NCI-H460 (cell line): ENCODE data around the gene BABAM1. TPM values are rescaled to one million over a fixed set of nuclear protein-coding genes. Genes with fewer than 3 reads are reported as not detected.

Experiments used
- DNase-seq: peaks from one replicate; pipeline ENCODE4 v3.0.0-alpha.2; 2016; ENCODE audit warnings: low read depth; ENCODE audit errors: extremely low read depth
- total RNA-seq: library from RNA; depleted of rRNA; stranded (reverse); fragments of >200 nt; shearing (Covaris generic); gene quantifications from 2 replicates; pipeline ENCODE4 v1.2.3, GENCODE V29; 2014

The BABAM1 gene
- total RNA-seq, 1 experiment from 2014 or later, result 74.3 TPM

DNA sequence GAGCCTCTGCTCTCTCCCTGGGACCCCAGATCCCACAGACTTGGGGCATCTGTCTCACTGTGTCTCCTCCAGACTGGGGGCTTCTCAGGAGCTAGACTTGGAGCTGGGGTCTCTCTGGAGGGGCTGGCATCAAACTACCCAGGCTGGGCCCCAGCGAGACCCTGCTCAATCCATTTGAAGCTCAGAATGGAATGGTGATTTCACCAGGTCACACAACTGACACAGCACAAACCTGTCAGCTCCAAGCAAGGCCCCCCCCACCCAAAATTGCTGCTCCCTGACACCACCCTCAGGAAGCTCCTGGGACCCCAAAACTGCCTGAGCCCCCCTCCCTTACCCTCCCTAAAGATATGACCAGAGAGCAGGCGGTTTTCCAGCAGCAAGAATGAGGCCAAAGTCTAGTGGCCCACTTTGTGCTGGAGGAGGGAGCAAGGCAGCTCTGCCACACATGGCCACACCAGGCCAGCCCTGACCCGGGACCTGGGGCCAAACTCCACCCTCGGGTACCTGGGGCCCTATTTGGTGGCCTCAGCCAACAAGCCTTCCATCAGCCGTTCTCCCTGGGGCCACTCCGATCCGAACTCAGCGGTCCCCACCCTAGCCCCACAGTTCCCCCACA, 23.9 kb upstream of the BABAM1 start:
- DNase-seq, result no peak

DNA sequence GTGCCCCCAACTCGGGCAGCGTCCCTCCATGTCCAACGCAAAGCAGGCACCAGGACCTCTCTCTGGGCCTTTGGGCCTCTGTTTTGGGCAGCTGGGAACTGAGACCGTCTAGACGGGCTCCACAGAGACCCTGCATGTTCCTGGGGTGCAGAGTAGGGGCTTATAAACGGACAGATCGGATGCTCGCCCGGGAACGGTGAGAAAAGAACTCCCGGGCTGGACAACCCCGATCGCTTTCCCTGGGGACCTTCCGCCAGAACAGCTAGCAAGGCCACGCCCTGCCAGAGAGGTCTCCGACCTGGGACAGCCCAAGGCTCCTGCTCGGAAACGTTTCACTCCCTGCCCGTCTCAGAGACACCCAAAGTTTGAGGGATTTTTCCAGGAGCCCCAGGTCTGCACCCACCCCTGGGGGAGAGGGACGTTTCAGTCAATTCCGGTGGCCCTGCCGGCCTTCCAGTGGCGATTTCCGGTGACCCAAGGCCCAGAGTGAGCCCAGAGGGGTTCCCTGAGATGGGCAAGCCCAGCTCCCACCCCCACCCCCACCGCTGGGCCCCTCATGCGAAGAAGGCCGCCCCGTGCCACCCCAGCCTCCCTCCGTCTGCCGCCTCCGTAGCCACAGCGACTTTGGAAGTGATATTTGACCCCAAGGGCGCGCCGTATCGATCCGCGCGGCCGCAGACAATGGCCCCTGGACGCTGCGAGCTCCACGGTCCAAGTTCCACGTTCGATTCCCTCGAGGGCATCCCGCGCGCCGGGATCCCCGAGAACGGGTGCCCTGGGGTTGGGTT, 23.2 kb upstream of the BABAM1 start:
- DNase-seq, result no peak

DNA sequence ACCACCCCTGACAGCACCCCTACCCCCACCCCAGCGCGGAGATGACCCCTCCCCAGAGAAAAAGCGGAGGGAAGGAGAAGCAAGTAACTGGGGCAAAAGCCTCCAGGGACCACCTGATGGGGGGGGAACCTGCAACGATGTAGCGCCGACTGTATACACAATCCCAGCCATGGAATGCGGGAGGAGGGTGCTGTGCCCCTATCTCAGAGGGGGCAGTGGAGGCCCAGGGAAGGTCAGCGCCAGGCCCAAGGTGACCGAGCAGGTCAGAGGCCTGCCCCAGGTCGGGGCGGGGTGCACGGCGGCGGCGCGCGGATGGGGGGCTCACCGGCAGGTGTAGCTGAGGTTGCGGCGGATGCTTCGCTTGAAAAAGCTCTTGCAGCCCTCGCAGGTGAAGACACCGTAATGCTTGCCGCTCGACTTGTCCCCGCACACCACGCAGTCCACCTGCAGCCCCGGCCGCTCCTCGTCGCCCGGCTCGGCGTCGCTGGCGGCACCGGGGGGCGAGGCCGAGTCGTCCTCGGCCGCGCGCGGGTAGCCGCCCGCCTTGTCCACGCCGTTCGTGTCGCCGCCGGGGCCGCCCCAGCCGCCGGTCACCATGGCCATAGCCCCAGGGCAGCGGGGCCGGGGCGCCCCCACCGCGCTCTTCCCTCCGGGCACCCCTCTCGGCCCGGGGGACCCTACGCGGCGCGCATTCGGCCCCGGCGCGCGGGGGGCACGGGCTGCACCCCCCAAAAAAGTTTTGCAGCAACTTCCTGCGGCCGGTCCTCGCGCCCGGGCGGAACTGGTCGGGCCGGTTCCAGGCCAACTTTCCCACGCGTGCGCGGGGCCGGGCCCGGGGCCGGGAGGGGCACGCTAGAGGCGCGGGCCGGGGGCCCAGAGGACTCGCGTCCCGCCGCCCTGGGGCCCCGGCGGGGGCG, 22.4 kb upstream of the BABAM1 start:
- DNase-seq, result no peak

DNA sequence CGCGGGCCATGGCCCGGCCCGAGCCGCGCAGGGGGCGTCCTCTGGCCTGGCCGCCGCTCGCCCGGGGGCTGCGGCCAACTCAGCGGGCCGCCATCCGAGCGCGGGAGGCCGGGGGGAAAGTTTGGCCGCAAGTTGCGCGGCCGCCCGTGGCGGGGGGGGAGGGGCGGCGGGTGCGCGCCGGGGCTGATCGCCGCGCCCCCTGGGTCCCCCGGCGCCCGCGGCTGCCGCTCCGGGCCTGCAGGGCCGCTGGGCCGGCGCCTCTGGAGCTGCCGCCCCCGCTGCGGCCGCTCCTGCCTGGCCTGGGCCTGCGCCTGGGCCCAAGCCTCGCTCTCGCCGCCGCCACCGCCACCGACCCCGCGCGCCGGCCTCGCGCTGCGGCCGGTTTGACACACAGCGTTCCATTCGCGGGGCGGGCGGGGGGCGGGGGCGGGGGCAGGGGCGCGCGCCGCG, 21.7 kb upstream of the BABAM1 start, which contains the start of gene NR2F6:
Gene NR2F6, minus strand, starts transcription at position 385 of the 450 bp plus-strand sequence. CDS start 699 bp downstream, outside the sequence.
- no peak for DNase-seq

- no peak for DNase-seq
Observed at GRCh38 chr19:17246681-17247425, 20.4 kb upstream of the BABAM1 start.

- DNase-seq, result no peak
Observed at GRCh38 chr19:17248011-17248776, 19.0 kb upstream of the BABAM1 start.

DNA sequence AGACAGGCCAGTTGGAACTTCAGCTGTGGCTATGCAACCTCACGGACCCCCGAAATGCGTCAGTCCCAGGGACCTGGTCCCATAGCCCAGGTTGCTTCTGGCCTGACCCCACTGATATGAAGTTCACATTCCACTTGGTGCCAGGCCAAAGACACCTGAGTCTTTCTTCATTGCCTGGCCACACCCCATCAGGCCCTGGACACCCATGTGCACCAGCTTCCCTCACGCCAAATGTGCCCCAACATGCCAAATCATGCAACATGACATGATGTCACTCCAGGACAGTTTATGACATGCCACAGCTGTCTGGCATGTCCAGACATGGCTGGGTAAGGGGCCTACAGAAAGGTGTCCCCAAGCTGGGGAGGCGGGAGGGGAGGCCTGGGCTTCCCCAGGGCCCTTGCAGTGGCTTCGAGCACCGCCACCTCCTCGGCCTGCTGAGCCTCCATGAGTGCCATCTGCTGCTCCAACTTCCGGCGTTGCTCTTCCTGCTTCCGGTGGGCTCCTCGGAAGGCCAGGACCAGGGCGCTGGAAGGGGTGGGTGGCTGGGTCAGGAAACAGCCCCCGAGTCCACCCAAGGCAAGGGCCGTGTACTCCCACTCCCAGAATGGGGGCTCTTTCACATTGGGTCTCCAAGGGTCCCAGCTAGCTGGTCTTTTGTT, 17.2 kb upstream of the BABAM1 start:
- no peak for DNase-seq

- DNase-seq, result no peak
Observed at GRCh38 chr19:17254636-17255035, 12.6 kb upstream of the BABAM1 start.

GRCh38 chr19:17255150-17255621, 12.1 kb upstream of the BABAM1 start:
- no peak for DNase-seq

- no peak for DNase-seq
Observed at GRCh38 chr19:17256130-17256529, 11.1 kb upstream of the BABAM1 start.

DNA sequence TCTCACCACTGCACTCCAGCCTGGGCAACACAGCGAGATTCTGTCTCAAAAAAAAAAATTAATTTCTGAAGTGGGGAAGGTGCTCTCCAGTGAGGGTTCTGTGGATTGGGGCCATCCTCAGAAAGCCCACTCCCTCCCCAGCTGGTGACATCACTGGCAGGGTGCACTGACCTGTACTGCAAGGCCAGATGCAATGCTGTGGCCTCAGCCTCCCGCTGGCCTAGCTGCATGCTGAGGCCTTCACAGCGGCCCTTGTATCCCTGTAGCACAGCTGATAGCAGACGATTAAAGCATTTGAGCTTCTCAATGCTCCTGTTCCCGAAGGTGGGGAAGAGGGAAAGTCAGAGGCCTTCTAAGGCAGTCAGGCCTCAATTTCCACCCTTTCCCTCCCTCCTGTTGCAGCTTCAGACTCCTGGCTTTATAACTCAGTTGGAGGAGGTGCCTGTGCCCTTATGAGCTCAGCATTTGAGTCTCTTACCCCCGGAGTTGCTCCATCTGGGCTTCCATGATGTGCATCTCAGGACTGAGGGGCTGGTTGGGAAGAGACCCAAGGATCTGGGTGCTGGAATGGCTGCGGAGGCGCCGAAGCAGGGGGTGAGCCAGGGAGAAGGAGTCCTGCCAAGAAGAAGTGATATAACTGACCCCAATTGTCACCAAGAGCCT, 8.0 kb upstream of the BABAM1 start:
- DNase-seq, result no peak

DNA sequence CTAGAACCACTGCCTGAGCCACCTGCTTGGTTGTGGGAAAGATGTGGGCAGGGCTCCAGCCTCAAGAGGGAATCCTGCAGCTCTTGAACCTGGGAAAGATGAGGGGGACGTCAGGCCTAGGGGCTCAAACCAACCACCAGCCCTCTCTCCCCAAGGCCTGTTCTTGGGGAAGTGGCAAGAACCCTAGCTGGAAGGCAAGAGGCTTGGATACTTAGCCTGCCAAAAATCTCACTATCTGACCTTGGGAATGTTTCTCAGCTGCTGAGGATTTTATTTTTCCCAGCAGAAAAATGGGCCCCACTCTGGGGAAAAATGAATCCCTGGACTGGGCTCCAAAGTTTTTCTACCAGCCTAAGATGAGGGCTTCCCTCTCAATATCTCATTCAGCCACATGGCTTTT, 7.3 kb upstream of the BABAM1 start:
- DNase-seq, result no peak

DNA sequence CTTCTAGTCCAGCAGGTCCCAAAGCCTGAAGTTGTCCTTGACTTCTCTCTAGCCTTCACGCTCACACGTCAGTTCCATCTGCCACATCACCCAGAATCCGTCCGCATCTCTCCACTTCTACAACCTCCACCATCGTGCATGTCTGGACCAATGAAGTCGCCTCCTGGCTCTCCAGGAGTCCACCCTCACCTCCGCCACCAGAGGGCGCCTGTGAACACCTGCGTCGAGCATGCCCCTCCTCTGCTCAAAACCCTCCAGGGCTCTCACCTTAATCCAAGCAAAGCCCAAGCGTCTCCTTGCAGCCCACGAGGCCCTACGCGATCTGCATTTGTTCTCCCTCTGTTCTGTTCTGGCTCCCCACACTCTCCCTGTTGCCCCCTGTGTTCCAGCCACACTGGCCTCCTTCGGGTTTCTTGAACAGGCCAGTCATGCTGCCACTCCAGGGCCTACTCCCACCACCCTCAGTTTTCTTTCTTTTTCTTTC, 6.4 kb upstream of the BABAM1 start:
- DNase-seq, result peak; percentile 77

DNA sequence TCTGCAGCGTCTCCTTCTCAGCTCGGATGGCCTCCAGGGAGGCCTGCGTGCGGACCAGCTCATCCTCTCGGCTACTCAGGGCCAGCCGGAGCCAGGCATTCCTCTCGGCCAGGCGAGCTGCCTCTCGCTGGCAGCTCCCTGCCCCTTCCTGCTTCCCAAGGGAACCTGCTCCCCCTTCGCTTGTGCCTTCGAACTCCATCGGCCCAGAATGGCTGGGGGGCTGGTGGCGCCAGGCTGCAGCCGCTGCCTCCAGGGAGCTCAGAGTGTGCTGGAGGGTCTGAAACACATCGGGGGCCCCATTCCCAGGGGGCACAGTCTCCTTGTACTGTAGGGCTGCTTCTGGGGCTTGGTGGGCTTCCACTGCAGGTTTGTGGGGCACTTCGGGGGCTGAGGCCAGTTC, 4.7 kb upstream of the BABAM1 start:
- no peak for DNase-seq

DNA sequence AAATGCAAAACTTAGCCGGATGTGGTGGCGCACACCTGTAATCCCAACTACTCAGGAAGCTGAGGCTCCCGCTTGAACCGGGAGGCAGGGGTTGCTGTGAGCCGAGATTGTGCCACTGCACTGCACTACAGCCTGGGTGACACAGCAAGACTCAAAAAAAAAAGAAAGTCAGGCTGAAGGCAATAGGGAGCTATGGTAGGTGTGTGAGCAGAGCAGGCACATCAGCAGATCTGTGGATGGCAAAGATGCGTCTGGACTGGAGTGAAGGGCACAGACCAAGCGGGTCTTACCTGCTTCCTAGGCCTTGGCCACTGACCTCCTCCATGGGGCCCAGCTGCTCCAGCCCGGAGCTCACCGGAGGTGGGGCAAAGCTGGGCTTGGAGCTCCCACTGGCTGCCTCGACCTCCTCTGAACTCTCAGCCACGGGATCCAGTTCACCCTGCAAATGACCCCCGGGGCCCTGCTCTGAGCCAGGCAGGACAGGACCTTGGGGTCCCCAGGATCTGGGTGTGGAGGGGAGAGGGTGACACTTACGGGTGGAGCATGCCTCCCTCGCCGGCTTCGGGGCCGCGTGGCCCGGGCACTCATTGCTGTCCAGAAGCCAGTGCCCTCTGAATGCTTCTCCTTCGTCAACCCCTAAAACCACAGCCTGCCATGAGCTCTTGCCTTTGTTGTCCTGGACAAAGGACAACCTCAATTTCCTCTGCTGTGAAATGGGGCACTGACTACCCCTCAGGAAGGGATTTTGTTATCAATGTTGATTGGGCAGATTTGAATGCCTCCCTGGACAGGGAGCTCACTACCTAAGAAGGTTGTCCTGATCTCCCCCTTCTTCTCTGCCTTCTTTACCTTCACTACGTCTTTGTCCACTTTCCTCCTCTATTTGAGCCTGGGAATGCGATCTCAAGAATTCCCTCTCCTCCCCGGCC, 3.3 kb upstream of the BABAM1 start:
- no peak for DNase-seq

- DNase-seq, result no peak
Observed at GRCh38 chr19:17264641-17264979, 2.6 kb upstream of the BABAM1 start, which contains the start of gene USHBP1. Gene USHBP1 (minus strand): TSS chr19:17264745. CDS start chr19:17264299, 446 bp downstream.

DNA sequence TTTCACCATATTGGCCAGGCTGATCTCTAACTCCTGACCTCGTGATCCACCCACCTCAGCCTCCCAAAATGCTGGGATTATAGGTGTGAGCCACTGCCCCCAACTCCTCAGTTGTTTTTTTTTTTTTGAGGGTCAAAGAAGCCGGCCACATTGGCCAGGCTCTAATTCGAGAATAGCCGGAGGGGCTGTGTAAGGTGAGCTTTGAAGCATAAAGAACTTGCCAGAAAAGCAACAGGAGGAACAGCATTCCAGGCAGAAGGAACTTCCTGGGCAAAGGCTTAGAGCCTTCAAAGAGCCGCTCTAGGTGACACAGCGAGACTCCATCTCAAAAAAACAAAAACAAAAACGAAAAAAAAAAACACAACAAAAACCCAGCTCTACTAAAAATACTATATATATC, 1.2 kb upstream of the BABAM1 start:
- DNase-seq, result no peak
